ENCODE measurements around the gene PLA2G4B. TPM values are rescaled to one million over a fixed set of nuclear protein-coding genes. Genes with fewer than 3 reads are reported as not detected.

The PLA2G4B gene
- total RNA-seq, 2 donors from 2014 or later = 6.9 to 10.1 TPM

DNA sequence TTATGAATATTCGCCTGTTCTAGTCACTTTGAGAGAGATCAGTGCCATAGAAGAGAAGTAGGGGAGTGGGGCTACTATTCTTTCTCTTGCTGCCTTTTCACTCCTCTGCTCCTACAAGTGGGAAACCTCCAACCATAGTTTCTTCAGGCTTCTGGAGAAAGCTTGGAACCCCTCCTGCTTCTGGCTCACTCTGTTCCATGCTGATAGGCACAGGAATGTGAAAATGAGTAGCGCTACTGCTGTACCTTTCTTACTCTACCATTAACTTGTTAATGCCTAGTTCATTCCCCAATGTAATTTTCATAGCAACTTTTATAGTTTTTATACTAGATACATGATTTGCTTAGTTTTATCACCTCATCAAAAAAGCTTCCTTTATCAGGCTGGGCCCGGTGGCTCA, 37.5 kb upstream of the PLA2G4B start:
- H3K9me3 ChIP-seq (ENCODE audit: control insufficient read depth, low read length) = no peaks in the 10 kb centered on the region
- WGBS, 2 experiments (ENCODE audit: insufficient coverage in 1 of 2, insufficient read length in 1 of 2) = 83 to 98% methylated on average over 1 to 3 of the region's 3 CpGs
- no peak overlapping the region for H3K27ac Mint-ChIP-seq
- DNase-seq = no peak
- no peak overlapping the region for H3K9ac ChIP-seq (ENCODE audit: extremely low read depth, low read length, poor library complexity, severe bottlenecking)
- H3K36me3 Mint-ChIP-seq (ENCODE audit: low read depth) = peaks cover 20% of the 10 kb centered on the region
- H3K4me1 ChIP-seq (ENCODE audit: control insufficient read depth, insufficient read depth, low read length) = no peaks in the 10 kb centered on the region
- no peak for TF ChIP-seq CTCF (conservative IDR thresholded peaks at IDR 0.05)
- H3K36me3 ChIP-seq (ENCODE audit: control insufficient read depth, insufficient read depth, low read length) = peaks cover 2% of the 10 kb centered on the region
- no peak overlapping the region for H3K4me3 ChIP-seq (ENCODE audit: low read length)
- no peak overlapping the region for H3K4me3 Mint-ChIP-seq
- no peaks in the 10 kb centered on the region for H3K27me3 Mint-ChIP-seq (ENCODE audit: insufficient read depth)
- H3K27me3 ChIP-seq (ENCODE audit: control insufficient read depth, insufficient read depth, low read length, poor library complexity, severe bottlenecking) = no peaks in the 10 kb centered on the region
- no peak overlapping the region for H3K27ac ChIP-seq (ENCODE audit: low read depth, low read length)
- H3K9me3 Mint-ChIP-seq = no peaks in the 10 kb centered on the region
- peaks cover 3% of the 10 kb centered on the region for H3K4me1 Mint-ChIP-seq

DNA sequence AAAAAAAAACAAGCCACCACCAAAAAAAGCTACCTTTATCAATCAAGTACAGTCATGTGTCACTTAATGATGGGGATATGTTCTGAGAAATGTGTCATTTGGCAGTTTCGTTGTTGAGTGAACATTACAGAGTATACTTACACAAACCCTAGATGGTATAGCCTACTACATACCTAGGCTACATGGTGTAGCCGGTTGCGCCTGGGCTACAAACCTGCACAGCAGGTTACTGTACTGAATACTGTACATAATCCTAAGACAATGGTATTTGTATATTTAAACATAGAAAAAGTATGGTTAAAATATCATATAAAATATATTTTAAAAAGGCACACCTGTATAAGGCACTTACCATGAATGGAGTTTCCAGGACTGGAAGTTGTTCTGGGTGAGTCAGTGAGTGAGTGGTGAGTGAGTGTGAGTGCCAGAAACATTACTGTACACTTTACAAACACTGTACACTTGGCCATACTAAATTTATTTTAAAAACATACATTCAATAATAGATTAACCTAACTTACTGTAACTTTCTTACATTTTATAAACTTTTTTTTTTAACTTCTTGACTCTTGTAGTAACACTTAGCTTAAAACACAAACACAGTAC, 36.7 kb upstream of the PLA2G4B start:
- no peaks in the 10 kb centered on the region for H3K4me1 ChIP-seq (ENCODE audit: control insufficient read depth, insufficient read depth, low read length)
- H3K27me3 ChIP-seq (ENCODE audit: control insufficient read depth, insufficient read depth, low read length, poor library complexity, severe bottlenecking) = no peaks in the 10 kb centered on the region
- no peak overlapping the region for H3K4me3 Mint-ChIP-seq
- no peak for DNase-seq
- whole genome bisulfite sequencing, 2 experiments (ENCODE audit: insufficient coverage in 1 of 2, insufficient read length in 1 of 2) = 97% methylated on average over 3 of the region's 3 CpGs; no CpG with 5 or more reads in 1 of the 2 experiments
- H3K36me3 ChIP-seq (ENCODE audit: control insufficient read depth, insufficient read depth, low read length) = peaks cover 2% of the 10 kb centered on the region
- no peaks in the 10 kb centered on the region for H3K27me3 Mint-ChIP-seq (ENCODE audit: insufficient read depth)
- TF ChIP-seq CTCF (conservative IDR thresholded peaks at IDR 0.05) = no peak
- H3K9ac ChIP-seq (ENCODE audit: extremely low read depth, low read length, poor library complexity, severe bottlenecking) = no peak overlapping the region
- H3K36me3 Mint-ChIP-seq (ENCODE audit: low read depth) = peaks cover 20% of the 10 kb centered on the region
- H3K27ac Mint-ChIP-seq = no peak overlapping the region
- no peaks in the 10 kb centered on the region for H3K9me3 ChIP-seq (ENCODE audit: control insufficient read depth, low read length)
- H3K27ac ChIP-seq (ENCODE audit: low read depth, low read length) = no peak overlapping the region
- H3K9me3 Mint-ChIP-seq = no peaks in the 10 kb centered on the region
- H3K4me1 Mint-ChIP-seq = peaks cover 2% of the 10 kb centered on the region
- H3K4me3 ChIP-seq (ENCODE audit: low read length) = no peak overlapping the region

GRCh38 chr15:41804361-41804760, 34.3 kb upstream of the PLA2G4B start:
- no peak overlapping the region for H3K4me3 Mint-ChIP-seq
- peaks cover 2% of the 10 kb centered on the region for H3K36me3 ChIP-seq (ENCODE audit: control insufficient read depth, insufficient read depth, low read length)
- H3K27ac Mint-ChIP-seq = no peak overlapping the region
- H3K4me1 ChIP-seq (ENCODE audit: control insufficient read depth, insufficient read depth, low read length) = no peaks in the 10 kb centered on the region
- DNase-seq = no peak
- H3K4me1 Mint-ChIP-seq = no peaks in the 10 kb centered on the region
- TF ChIP-seq CTCF (conservative IDR thresholded peaks at IDR 0.05) = no peak
- no peaks in the 10 kb centered on the region for H3K27me3 Mint-ChIP-seq (ENCODE audit: insufficient read depth)
- H3K4me3 ChIP-seq (ENCODE audit: low read length) = no peak overlapping the region
- peaks cover 20% of the 10 kb centered on the region for H3K36me3 Mint-ChIP-seq (ENCODE audit: low read depth)
- 92 to 100% methylated on average over 1 to 2 of the region's 2 CpGs for WGBS, 2 experiments (ENCODE audit: insufficient coverage in 1 of 2, insufficient read length in 1 of 2)
- no peaks in the 10 kb centered on the region for H3K9me3 ChIP-seq (ENCODE audit: control insufficient read depth, low read length)
- no peak overlapping the region for H3K9ac ChIP-seq (ENCODE audit: extremely low read depth, low read length, poor library complexity, severe bottlenecking)
- H3K27ac ChIP-seq (ENCODE audit: low read depth, low read length) = no peak overlapping the region
- H3K9me3 Mint-ChIP-seq = no peaks in the 10 kb centered on the region
- H3K27me3 ChIP-seq (ENCODE audit: control insufficient read depth, insufficient read depth, low read length, poor library complexity, severe bottlenecking) = no peaks in the 10 kb centered on the region
